Esophagus muscularis mucosa (tissue), 4 donors: ENCODE measurements around the gene AHSG. TPM values are rescaled to one million over a fixed set of nuclear protein-coding genes. Genes with fewer than 3 reads are reported as not detected.
A peak's percentile ranks its signal among the peaks of the same experiment; 100 is the strongest.

Experiments used
- DNase-seq: peaks from one replicate; pipeline ENCODE4 v3.0.0-alpha.2; 2017; ENCODE audit errors: extremely low spot score
- H3K27ac ChIP-seq, 4 donors: fragments of 200-600 bp; sonication (generic); replicated peaks in 1 of 4; 1 replicate in 3 of 4; 2 replicates in 1 of 4; pipeline ENCODE4 v1.5.1; 2016 to 2019; ENCODE audit warnings: mild to moderate bottlenecking in 1 of 4
- H3K27me3 ChIP-seq, 4 donors: fragments of 200-600 bp; sonication (generic); one replicate each; pipeline versions ENCODE4 v1.5.1 to v1.6.0; 2016 to 2019
- H3K36me3 ChIP-seq, 4 donors: fragments of 200-600 bp; sonication (generic); one replicate each; pipeline ENCODE4 v1.5.1; 2016 to 2019
- H3K4me1 ChIP-seq, 4 donors: fragments of 200-600 bp; sonication (generic); one replicate each; pipeline ENCODE4 v1.5.1; 2016 to 2019
- H3K4me3 ChIP-seq, 4 donors: fragments of 200-600 bp; sonication (generic); 1 replicate in 2 of 4; 2 replicates in 2 of 4; pipeline ENCODE4 v1.5.1; 2016 to 2019; ENCODE audit warnings: mild to moderate bottlenecking in 4 of 4, moderate library complexity in 1 of 4
- H3K9me3 ChIP-seq, 4 donors: fragments of 200-600 bp; sonication (generic); 1 replicate in 3 of 4; 2 replicates in 1 of 4; pipeline ENCODE4 v1.5.1; 2016 to 2019
- EP300 ChIP-seq: sonication (generic); formaldehyde crosslinking; IDR thresholded peaks from one replicate; pipeline ENCODE4 v1.6.1; 2017; ENCODE audit warnings: antibody characterized with exemption
- POLR2A ChIP-seq: fragments of 450-650 bp; IDR thresholded peaks from one replicate; pipeline ENCODE4 v1.6.1; 2017; ENCODE audit warnings: antibody characterized with exemption, moderate library complexity, mild to moderate bottlenecking, low read depth
- POLR2AphosphoS5 ChIP-seq, 2 donors: sonication (generic); formaldehyde crosslinking; IDR thresholded peaks; one replicate each; pipeline ENCODE4 v1.6.1; 2017; ENCODE audit warnings: antibody characterized with exemption in 2 of 2
- WGBS: methylation state at CpG from one replicate; pipeline ENCODE4 v1.1.5; 2018; 5-methylcytosine and 5-hydroxymethylcytosine counted together
- intact Hi-C: fragments of 100-400 bp; cut with DNase I; formaldehyde crosslinking; loops from one replicate; pipeline ENCODE4 v1.15.1; 2023
- total RNA-seq, 4 donors: library from RNA; depleted of rRNA; stranded (reverse); fragments of >200 nt; gene quantifications; one replicate each; pipeline versions ENCODE4 v1.1.0 to v1.2.1, GENCODE V29; 2016
- TF ChIP-seq, protein P1 (sequence below), 3 experiments: fragments of 200-600 bp in 2 of 3; fragments of 450-650 bp in 1 of 3; sonication (generic) in 2 of 3; IDR thresholded peaks; one replicate each; pipeline ENCODE4 v1.5.1; 2017 to 2019; ENCODE audit warnings: antibody characterized with exemption in 3 of 3, mild to moderate bottlenecking in 2 of 3, moderate library complexity in 1 of 3

AHSG gene
- total RNA-seq, 4 donors from 2014 or later, result not detected

DNA sequence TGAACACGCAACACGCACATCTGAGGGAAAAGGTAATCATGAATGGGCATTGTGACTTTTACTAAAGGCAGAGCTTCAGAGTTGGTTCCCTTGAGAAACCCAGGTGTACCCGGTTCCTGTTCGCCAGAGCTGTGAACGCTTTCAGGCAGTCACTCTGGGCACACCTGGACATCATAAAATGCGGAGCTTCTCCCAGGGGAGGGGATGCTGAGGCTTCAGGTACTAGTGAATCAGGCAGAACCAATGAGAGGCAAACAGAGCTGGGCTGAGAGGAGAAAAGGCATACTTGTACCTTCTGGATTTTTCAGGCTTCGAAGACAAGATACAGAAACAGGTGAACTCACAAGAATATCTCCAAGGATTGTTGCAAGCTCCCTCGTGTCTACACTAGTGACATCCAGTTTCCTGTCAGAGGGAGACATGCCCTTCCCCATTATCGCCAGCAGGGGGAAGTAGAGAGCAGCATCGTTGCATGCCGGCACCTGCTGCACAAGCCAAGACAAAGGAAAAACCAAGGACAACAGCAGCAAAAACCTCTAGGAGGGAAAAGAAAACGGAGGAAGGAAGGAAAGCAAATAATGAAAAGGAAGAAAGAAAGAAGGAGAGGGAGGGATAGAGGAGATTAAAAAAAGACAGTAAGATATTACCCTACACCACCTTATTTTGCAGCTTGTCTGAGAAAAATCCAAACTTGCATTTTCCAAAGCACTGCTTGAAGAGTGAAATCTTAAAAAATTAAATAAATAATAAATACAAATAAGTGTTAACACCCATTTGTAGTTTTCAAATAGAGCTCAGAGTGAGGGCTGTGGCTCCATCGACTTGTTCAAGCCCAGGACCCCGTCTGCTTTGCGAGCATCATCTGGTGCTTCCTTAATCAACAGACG lies 2.0 kb downstream of the AHSG start:
- WGBS, result 34% methylated on average over 16 of the region's 16 CpGs
- H3K27me3 ChIP-seq, result peaks cover 0 to 51% (median 0%) of the 10 kb centered on the region in 4 donors

DNA sequence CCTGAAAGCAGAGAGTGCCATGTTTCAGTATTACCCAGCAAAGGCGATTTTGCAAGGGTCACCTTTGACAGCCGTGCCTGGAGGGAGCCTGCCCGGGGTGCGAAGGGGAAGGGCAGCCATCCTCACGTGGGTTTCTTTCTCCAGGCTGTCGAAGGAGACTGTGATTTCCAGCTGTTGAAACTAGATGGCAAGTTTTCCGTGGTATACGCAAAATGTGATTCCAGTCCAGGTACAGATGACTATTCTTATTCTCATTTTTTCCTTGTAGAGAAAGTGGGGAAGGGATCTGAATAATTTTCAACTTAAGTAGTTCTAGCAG lies 3.4 kb downstream of the AHSG start:
- no peak overlapping the region for H3K4me3 ChIP-seq
- 84% methylated on average over 8 of the region's 8 CpGs for WGBS
- TF ChIP-seq, protein P1, sequence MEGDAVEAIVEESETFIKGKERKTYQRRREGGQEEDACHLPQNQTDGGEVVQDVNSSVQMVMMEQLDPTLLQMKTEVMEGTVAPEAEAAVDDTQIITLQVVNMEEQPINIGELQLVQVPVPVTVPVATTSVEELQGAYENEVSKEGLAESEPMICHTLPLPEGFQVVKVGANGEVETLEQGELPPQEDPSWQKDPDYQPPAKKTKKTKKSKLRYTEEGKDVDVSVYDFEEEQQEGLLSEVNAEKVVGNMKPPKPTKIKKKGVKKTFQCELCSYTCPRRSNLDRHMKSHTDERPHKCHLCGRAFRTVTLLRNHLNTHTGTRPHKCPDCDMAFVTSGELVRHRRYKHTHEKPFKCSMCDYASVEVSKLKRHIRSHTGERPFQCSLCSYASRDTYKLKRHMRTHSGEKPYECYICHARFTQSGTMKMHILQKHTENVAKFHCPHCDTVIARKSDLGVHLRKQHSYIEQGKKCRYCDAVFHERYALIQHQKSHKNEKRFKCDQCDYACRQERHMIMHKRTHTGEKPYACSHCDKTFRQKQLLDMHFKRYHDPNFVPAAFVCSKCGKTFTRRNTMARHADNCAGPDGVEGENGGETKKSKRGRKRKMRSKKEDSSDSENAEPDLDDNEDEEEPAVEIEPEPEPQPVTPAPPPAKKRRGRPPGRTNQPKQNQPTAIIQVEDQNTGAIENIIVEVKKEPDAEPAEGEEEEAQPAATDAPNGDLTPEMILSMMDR (IDR thresholded peaks at IDR 0.05), result no peak
- TF ChIP-seq EP300, result no peak
- no peak for TF ChIP-seq POLR2A
- no peak for TF ChIP-seq POLR2AphosphoS5 (IDR thresholded peaks at IDR 0.05)
- H3K36me3 ChIP-seq, result no peaks in the 10 kb centered on the region
- H3K27me3 ChIP-seq, result peaks cover 0 to 62% (median 0%) of the 10 kb centered on the region in 4 donors
- DNase-seq, result no peak
- intact Hi-C loops, result loop anchor here (2.0 to 10.0 kb wide), 3 partner anchors 206 to 633 kb away; no protein-coding TSS in a partner anchor
- no peak overlapping the region for H3K27ac ChIP-seq
- H3K9me3 ChIP-seq, result no peaks in the 10 kb centered on the region
- peaks cover 0 to 18% (median 12%) of the 10 kb centered on the region in 4 donors for H3K4me1 ChIP-seq

More for the DNA sequence above, 2.0 kb downstream of the AHSG start:
- no peak overlapping the region for H3K4me3 ChIP-seq
- no peak for TF ChIP-seq POLR2A
- TF ChIP-seq, protein P1 (IDR thresholded peaks at IDR 0.05), result peak in 2 of 3 experiments; percentile 92 to 95
- peak in 1 of 2 donors; percentile 31 for TF ChIP-seq POLR2AphosphoS5 (IDR thresholded peaks at IDR 0.05)
- H3K27ac ChIP-seq, result no peak overlapping the region
- intact Hi-C loops, result loop anchor here (5.0 to 10.0 kb wide), 2 partner anchors 207 to 550 kb away; no protein-coding TSS in a partner anchor
- H3K36me3 ChIP-seq, result no peaks in the 10 kb centered on the region
- no peaks in the 10 kb centered on the region for H3K9me3 ChIP-seq
- DNase-seq, result no peak
- H3K4me1 ChIP-seq, result peaks cover 0 to 18% (median 12%) of the 10 kb centered on the region in 4 donors

DNA sequence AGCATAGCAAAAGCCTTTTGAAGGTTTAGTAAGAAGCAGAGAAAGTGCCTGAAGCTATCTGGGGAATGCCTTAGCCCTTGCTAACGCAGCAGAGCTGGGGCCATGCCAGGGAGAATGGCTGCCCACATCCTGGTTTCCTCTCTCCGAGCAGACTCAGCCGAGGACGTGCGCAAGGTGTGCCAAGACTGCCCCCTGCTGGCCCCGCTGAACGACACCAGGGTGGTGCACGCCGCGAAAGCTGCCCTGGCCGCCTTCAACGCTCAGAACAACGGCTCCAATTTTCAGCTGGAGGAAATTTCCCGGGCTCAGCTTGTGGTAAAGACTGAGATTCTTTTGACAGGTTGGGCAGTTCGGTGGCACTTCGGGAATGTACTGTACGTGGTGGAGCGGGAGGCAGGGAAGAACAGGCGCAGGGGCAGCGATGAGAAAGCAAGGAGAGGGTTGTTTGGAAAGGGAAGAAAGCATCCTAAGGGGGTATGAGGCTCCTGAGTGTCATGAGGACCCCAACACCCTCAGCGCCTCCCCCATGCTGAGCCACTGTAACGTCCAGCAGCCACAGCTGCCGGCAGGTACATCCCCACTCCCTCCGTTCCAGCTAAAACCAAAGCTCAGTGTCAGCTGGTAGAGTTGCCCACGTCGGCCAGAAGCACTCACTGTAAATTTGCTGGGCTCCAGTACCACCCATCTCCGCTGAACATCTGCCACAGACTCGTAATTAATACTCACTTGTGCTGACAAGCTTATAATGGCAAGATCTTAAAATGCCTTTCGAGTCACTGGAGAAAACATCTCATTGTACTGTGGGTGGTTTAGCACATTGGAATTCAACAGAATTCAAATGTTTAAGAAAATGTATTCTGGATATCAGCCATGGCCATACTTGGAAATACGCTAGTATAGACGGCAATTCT lies 4.4 kb downstream of the AHSG start:
- Histone ChIP-seq H3K27ac (no peak overlapping the region), H3K4me1 (peaks cover 0 to 18% (median 12%) of the 10 kb centered on the region in 4 donors), H3K4me3 (peak overlapping the region in 3 of 4 donors; percentile 6 to 32 (median 22)), H3K27me3 (peaks cover 0 to 57% (median 0%) of the 10 kb centered on the region in 4 donors), H3K36me3 (no peaks in the 10 kb centered on the region), H3K9me3 (no peaks in the 10 kb centered on the region)
- DNase-seq, result no peak
- TF ChIP-seq POLR2AphosphoS5 (IDR thresholded peaks at IDR 0.05) (peak; percentile 17 to 64), POLR2A (no peak)
- TF ChIP-seq, protein P1 (IDR thresholded peaks at IDR 0.05), result peak; percentile 83 to 92 (median 87)
- intact Hi-C loops, result loop anchor here (2.0 to 10.0 kb wide), 3 partner anchors 205 to 634 kb away; no protein-coding TSS in a partner anchor
- 30% methylated on average over 18 of the region's 31 CpGs for WGBS

DNA sequence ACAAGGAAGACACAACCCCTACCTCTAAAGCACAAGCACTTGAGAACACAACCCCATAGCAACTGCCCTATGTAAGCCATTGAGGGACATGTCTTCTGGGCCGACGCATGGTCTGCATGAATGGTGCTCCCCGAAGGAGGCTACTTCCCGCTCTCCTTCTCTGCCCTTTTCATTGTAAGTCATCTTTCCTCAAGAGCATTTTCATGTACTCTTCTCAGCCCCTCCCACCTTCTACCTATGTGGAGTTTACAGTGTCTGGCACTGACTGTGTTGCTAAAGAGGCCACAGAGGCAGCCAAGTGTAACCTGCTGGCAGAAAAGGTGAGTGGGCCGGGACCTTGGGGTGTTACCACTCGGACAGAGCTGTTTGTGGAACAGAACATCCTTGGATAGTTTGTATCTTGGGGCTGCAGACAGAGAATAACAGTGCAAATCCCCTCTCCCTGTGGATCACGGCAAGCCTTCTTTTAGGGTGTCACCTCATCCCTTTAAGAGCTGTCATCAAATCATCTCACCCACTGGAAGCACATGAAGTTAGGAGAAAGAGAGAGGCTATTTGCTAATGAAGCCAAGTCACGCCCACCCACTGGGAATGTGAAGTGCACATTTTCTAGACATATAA lies 5.6 kb downstream of the AHSG start:
- TF ChIP-seq POLR2AphosphoS5 (IDR thresholded peaks at IDR 0.05) (no peak), POLR2A (no peak), EP300 (no peak)
- TF ChIP-seq, protein P1 (IDR thresholded peaks at IDR 0.05), result no peak
- intact Hi-C loops, result loop anchor here (5.0 to 10.0 kb wide), 2 partner anchors 204 to 546 kb away; no protein-coding TSS in a partner anchor
- H3K36me3 ChIP-seq, result no peaks in the 10 kb centered on the region
- no peaks in the 10 kb centered on the region for H3K9me3 ChIP-seq
- no peak overlapping the region for H3K27ac ChIP-seq
- peaks cover 0 to 18% (median 12%) of the 10 kb centered on the region in 4 donors for H3K4me1 ChIP-seq
- H3K4me3 ChIP-seq, result no peak overlapping the region
- H3K27me3 ChIP-seq, result peaks cover 0 to 47% (median 0%) of the 10 kb centered on the region in 4 donors
- 88% methylated on average over 8 of the region's 8 CpGs for WGBS
- no peak for DNase-seq
